ENCODE data around the gene CADPS.

CADPS gene

DNA sequence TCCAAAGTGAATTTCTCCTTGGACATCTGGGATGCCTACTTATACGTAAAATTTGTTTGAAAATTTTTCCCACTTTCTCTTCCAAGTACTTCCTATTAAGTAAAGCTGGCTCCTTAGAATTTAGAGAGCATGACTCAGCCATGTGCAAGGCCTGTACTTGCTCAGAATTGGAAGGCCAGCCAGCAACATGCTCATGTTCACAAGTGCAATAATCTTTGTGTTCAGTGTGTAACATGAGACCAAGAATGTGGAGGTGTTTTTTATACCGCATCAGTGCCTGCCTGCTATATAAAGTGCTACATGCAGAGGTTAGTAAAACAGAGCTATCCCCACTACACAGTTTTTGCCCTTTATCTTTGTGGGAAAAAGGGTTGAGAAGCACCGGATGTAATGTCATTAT lies 349.9 kb downstream of the CADPS start:
- no peaks in the 10 kb centered on the region for H3K4me1 ChIP-seq (ENCODE audit: control insufficient read depth in 1 of 2, insufficient read depth in 1 of 2, low read depth in 1 of 2, low read length in 1 of 2)
- no peaks in the 10 kb centered on the region for H3K36me3 ChIP-seq
- H3K9me3 ChIP-seq = no peaks in the 10 kb centered on the region
- no peak overlapping the region for H3K4me3 ChIP-seq (ENCODE audit: low read depth in 1 of 2, low read length in 1 of 2)
- H3K27ac ChIP-seq = no peak overlapping the region
- no peaks in the 10 kb centered on the region for H3K27me3 ChIP-seq
- TF ChIP-seq, protein P1, sequence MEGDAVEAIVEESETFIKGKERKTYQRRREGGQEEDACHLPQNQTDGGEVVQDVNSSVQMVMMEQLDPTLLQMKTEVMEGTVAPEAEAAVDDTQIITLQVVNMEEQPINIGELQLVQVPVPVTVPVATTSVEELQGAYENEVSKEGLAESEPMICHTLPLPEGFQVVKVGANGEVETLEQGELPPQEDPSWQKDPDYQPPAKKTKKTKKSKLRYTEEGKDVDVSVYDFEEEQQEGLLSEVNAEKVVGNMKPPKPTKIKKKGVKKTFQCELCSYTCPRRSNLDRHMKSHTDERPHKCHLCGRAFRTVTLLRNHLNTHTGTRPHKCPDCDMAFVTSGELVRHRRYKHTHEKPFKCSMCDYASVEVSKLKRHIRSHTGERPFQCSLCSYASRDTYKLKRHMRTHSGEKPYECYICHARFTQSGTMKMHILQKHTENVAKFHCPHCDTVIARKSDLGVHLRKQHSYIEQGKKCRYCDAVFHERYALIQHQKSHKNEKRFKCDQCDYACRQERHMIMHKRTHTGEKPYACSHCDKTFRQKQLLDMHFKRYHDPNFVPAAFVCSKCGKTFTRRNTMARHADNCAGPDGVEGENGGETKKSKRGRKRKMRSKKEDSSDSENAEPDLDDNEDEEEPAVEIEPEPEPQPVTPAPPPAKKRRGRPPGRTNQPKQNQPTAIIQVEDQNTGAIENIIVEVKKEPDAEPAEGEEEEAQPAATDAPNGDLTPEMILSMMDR (IDR thresholded peaks at IDR 0.05) = no peak

DNA sequence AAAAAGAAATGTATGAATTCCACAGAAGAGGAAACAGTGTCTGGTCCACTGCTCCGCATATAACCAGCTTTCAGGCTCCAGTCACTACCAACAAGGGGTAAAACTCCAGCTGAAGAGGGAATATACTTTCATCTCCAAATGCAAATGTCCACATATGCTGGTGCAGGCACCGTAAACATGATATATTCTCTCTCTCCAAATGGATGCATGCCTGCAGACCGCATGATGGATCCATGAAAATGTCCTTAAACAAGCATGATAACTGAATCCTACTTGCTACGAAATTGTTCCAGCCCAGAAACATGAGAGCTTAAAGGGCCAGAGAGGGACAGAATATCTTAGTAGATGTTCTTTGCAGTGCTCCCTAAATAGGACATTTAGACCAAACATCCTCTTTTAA lies 351.5 kb downstream of the CADPS start:
- H3K36me3 ChIP-seq = no peaks in the 10 kb centered on the region
- H3K27ac ChIP-seq = no peak overlapping the region
- H3K4me3 ChIP-seq (ENCODE audit: low read depth in 1 of 2, low read length in 1 of 2) = no peak overlapping the region
- H3K27me3 ChIP-seq = no peaks in the 10 kb centered on the region
- TF ChIP-seq, protein P1 (IDR thresholded peaks at IDR 0.05) = no peak
- H3K4me1 ChIP-seq (ENCODE audit: control insufficient read depth in 1 of 2, insufficient read depth in 1 of 2, low read depth in 1 of 2, low read length in 1 of 2) = no peaks in the 10 kb centered on the region
- H3K9me3 ChIP-seq = no peaks in the 10 kb centered on the region

DNA sequence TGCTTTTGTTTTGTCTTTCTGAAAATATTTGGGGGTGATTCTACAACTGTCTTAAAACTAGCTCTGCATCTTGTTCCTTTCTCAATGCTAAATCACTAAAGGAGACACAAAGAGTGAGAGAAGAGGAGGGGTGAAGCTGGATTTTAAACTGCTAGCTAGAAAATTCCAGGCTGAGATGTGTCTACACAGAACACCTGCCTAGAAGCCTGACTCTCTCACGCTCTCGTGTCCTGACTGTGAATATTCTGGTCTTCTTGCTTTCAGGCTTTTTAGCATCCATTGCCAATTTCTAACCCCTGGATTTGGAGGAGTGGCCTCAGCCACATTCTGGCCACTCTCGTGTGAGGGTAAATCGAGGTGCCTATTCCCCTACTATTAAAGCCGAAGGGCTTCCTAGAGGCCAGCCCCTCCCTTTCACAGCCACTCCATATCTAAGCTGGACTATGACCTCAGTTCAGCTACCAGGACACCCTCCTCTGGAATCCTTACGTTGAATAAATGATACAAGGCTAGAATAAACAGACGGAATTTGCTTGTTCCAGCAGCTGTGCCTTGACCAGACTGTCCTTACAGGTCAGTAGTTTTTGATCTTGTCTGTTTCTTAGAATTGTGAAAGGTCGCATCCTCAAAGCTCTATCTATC lies 353.6 kb downstream of the CADPS start:
- Histone ChIP-seq H3K9me3 (no peaks in the 10 kb centered on the region), H3K27ac (no peak overlapping the region), H3K4me1 (ENCODE audit: control insufficient read depth in 1 of 2, insufficient read depth in 1 of 2, low read depth in 1 of 2, low read length in 1 of 2) (no peaks in the 10 kb centered on the region), H3K27me3 (no peaks in the 10 kb centered on the region), H3K36me3 (no peaks in the 10 kb centered on the region), H3K4me3 (ENCODE audit: low read depth in 1 of 2, low read length in 1 of 2) (no peak overlapping the region)
- TF ChIP-seq, protein P1 (IDR thresholded peaks at IDR 0.05) = no peak

DNA sequence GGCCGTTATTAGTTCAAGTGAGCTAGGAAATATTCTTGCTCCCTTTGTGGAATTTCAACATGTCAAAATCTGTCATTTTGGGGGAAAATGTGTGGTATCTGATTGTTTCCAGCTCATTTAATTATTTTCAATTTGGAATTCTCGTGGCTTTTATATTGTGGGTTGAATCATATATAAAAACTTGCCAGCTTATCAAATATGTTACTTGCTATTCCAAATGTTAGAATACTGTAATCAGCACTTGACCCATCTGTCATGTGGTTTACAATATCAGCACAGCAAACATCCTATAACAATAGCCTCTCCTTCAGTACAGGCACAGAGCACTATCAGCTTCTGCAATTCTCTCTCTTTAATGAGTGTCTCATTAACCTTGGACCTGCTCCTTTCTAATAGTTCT lies 371.7 kb downstream of the CADPS start:
- TF ChIP-seq, protein P1 (IDR thresholded peaks at IDR 0.05) = no peak

DNA sequence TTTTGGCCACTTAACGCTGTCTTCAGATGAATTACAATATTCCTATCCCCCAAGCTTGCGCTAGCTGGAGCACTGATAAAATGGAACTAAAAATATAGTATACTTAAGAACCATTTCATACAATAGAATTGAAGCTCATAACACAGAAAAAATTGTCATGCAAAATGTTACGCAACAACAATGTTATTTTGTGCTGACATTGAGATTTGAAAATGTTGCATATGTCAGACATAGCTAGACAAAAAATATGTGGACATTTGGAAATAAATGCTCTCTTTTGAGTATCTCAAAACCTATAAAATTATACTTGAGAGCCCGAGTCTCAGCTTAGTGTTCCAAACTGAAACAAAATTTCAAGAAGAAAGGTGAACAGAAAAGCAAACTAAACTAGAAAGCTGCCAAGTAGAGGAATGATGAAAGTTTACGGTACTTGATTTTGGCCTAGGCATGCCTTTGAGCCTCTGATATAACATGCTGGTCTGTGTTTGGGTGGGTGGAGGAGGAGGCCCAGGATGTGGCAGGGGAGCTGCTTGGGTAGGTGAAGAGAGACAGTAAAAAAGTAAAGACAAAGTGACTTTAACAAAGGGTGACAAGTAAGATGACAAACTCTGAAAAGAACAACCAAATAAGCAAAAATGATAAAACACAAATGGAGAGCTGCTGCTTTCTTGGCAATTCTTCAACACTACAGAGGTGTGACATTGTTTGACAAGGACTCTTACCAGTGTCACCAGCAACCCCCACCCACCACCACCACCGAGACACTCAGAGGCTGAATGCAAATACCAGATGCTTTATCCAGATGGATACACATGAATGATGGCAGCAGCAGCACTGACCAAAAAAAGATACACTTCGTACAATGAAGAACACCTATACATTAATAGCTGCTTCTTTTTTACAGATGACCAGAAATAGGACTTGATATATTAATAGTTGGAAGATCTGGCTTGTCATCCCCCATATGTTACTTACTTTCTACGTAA lies 372.6 kb downstream of the CADPS start:
- H3K9me3 ChIP-seq = no peaks in the 10 kb centered on the region
- H3K27me3 ChIP-seq = no peaks in the 10 kb centered on the region
- H3K4me3 ChIP-seq (ENCODE audit: low read depth in 1 of 2, low read length in 1 of 2) = no peak overlapping the region
- no peaks in the 10 kb centered on the region for H3K36me3 ChIP-seq
- H3K4me1 ChIP-seq (ENCODE audit: control insufficient read depth in 1 of 2, insufficient read depth in 1 of 2, low read depth in 1 of 2, low read length in 1 of 2) = no peaks in the 10 kb centered on the region
- H3K27ac ChIP-seq = no peak overlapping the region
- TF ChIP-seq, protein P1 (IDR thresholded peaks at IDR 0.05) = no peak

More for the DNA sequence above, 371.7 kb downstream of the CADPS start:
- H3K27ac ChIP-seq = no peak overlapping the region
- no peaks in the 10 kb centered on the region for H3K9me3 ChIP-seq
- H3K4me1 ChIP-seq (ENCODE audit: control insufficient read depth in 1 of 2, insufficient read depth in 1 of 2, low read depth in 1 of 2, low read length in 1 of 2) = no peaks in the 10 kb centered on the region
- no peak overlapping the region for H3K4me3 ChIP-seq (ENCODE audit: low read depth in 1 of 2, low read length in 1 of 2)
- no peaks in the 10 kb centered on the region for H3K27me3 ChIP-seq
- H3K36me3 ChIP-seq = no peaks in the 10 kb centered on the region

Measured in neutrophil (primary cell).